Endodermal cell (in vitro differentiated cells): ENCODE measurements around the gene SLC24A4. TPM values are rescaled to one million over a fixed set of nuclear protein-coding genes. Genes with fewer than 3 reads are reported as not detected.

Source experiments
- DNase-seq: peaks from one replicate; pipeline ENCODE4 v3.0.0-alpha.2; 2017
- H3K27ac ChIP-seq: 2 replicates; pipeline ENCODE4 v1.5.1; 2013; ENCODE audit warnings: mild to moderate bottlenecking, low read depth, low read length, moderate library complexity
- H3K27me3 ChIP-seq: 2 replicates; pipeline ENCODE4 v1.6.1; 2013; ENCODE audit warnings: mild to moderate bottlenecking, low read length, moderate library complexity; ENCODE audit not compliant: insufficient read depth, control insufficient read depth, poor library complexity, severe bottlenecking
- H3K36me3 ChIP-seq: 2 replicates; pipeline ENCODE4 v1.7.0; 2013; ENCODE audit warnings: mild to moderate bottlenecking, low read length, moderate library complexity; ENCODE audit not compliant: control insufficient read depth, insufficient read depth
- H3K4me1 ChIP-seq: one replicate; pipeline ENCODE4 v1.7.0; 2013; ENCODE audit warnings: low read length; ENCODE audit not compliant: control insufficient read depth, insufficient read depth
- H3K4me3 ChIP-seq: 2 replicates; pipeline ENCODE4 v1.5.1; 2013; ENCODE audit warnings: mild to moderate bottlenecking, low read length, moderate library complexity
- H3K9ac ChIP-seq: 2 replicates; pipeline ENCODE4 v1.6.1; 2013; ENCODE audit warnings: mild to moderate bottlenecking, low read length, moderate library complexity; ENCODE audit not compliant: poor library complexity, severe bottlenecking; ENCODE audit errors: extremely low read depth
- H3K9me3 ChIP-seq: 2 replicates; pipeline ENCODE4 v1.6.1; 2013; ENCODE audit warnings: mild to moderate bottlenecking, low read length, moderate library complexity; ENCODE audit not compliant: control insufficient read depth
- H3K27ac Mint-ChIP-seq: 2 replicates; pipeline ENCODE4 v1.8.0; 2020; ENCODE audit warnings: mixed read lengths
- H3K27me3 Mint-ChIP-seq: 2 replicates; pipeline ENCODE4 v1.8.0; 2021; ENCODE audit warnings: mild to moderate bottlenecking, mixed read lengths; ENCODE audit not compliant: insufficient read depth
- H3K36me3 Mint-ChIP-seq: 2 replicates; pipeline ENCODE4 v1.8.0; 2020; ENCODE audit warnings: low read depth, mixed read lengths
- H3K4me1 Mint-ChIP-seq: 2 replicates; pipeline ENCODE4 v1.8.0; 2020; ENCODE audit warnings: mixed read lengths
- H3K4me3 Mint-ChIP-seq: 2 replicates; pipeline ENCODE4 v1.8.0; 2020; ENCODE audit warnings: mild to moderate bottlenecking, moderate library complexity, mixed read lengths
- H3K9me3 Mint-ChIP-seq: 2 replicates; pipeline ENCODE4 v1.8.0; 2020; ENCODE audit warnings: mild to moderate bottlenecking, mixed read lengths
- WGBS, 2 experiments: methylation state at CpG; one replicate each; pipeline versions ENCODE4 v1.1.5 to v1.1.7; 2013; ENCODE audit warnings: missing lambda C conversion rate in 2 of 2, mixed read lengths in 1 of 2; ENCODE audit not compliant: insufficient coverage in 1 of 2, insufficient read length in 1 of 2; 5-methylcytosine and 5-hydroxymethylcytosine counted together
- total RNA-seq, 2 donors: library from RNA; stranded (reverse); fragmentation: NEBNext Ultra II Directional in 1 of 2; extraction: Animal tissue kit (Norgen Biotek cat#: 25700) in 1 of 2; gene quantifications; 2 replicates in 1 of 2; 3 replicates in 1 of 2; pipeline ENCODE4 v1.2.1, GENCODE V29; 2021
- TF ChIP-seq, protein P1 (sequence below): fragments of 200-600 bp; sonication (generic); conservative IDR thresholded peaks from 2 replicates; pipeline ENCODE4 v1.5.0; 2021; ENCODE audit warnings: antibody characterized with exemption, mild to moderate bottlenecking

SLC24A4 gene
- total RNA-seq, 2 donors from 2014 or later, result 0.09 to 0.29 TPM

DNA sequence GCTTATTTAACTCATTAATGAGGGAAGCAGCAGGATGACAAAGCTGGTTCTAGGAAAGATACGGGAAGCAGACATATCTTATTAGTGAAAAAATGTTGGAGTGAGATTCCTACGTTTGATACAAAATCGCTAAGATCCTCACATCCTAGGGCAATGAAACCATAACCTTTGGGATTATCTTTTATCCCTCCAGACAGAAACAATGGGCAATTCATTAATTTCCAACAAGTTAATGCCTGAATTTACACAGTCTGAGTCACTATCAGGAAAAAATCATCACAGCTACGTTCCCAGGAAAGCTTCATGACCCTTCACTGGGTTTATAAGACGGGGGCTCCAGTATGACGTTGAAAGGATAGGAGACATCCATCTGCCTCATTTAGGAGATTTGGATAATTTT, 45.0 kb downstream of the SLC24A4 start:
- no peaks in the 10 kb centered on the region for H3K36me3 ChIP-seq
- H3K4me3 ChIP-seq, result no peak overlapping the region
- H3K9ac ChIP-seq, result no peak overlapping the region
- Mint-ChIP-seq H3K9me3 (peaks cover 8% of the 10 kb centered on the region), H3K36me3 (no peaks in the 10 kb centered on the region), H3K27me3 (peaks cover 41% of the 10 kb centered on the region), H3K4me3 (no peak overlapping the region), H3K27ac (no peak overlapping the region), H3K4me1 (no peaks in the 10 kb centered on the region)
- peaks cover 11% of the 10 kb centered on the region for H3K27me3 ChIP-seq
- DNase-seq, result no peak
- H3K27ac ChIP-seq, result no peak overlapping the region
- 89 to 90% methylated on average over 3 to 6 of the region's 6 CpGs for WGBS, 2 experiments
- no peaks in the 10 kb centered on the region for H3K9me3 ChIP-seq
- TF ChIP-seq, protein P1, sequence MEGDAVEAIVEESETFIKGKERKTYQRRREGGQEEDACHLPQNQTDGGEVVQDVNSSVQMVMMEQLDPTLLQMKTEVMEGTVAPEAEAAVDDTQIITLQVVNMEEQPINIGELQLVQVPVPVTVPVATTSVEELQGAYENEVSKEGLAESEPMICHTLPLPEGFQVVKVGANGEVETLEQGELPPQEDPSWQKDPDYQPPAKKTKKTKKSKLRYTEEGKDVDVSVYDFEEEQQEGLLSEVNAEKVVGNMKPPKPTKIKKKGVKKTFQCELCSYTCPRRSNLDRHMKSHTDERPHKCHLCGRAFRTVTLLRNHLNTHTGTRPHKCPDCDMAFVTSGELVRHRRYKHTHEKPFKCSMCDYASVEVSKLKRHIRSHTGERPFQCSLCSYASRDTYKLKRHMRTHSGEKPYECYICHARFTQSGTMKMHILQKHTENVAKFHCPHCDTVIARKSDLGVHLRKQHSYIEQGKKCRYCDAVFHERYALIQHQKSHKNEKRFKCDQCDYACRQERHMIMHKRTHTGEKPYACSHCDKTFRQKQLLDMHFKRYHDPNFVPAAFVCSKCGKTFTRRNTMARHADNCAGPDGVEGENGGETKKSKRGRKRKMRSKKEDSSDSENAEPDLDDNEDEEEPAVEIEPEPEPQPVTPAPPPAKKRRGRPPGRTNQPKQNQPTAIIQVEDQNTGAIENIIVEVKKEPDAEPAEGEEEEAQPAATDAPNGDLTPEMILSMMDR, result no peak
- no peaks in the 10 kb centered on the region for H3K4me1 ChIP-seq

DNA sequence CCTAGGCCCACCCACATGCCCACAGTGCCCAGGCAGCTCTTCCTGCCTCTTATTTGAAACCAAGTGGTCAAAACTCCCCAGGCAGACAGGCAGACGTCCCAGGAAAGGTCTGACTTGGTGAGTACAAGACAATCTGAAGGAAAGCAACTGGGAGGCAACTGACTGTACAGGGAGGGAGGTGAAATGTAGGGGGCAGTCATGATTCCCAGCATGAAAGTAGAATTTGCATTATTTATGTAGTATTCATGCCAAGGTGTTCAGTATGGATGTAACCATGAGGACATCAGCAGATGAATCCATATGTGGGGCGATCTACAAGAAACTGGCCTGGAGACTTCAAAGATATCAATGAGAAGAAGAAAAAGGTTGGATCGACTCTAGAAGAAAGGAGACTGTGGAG, 46.1 kb downstream of the SLC24A4 start:
- WGBS, 2 experiments, result 90 to 95% methylated on average over 2 to 3 of the region's 3 CpGs
- H3K36me3 ChIP-seq, result no peaks in the 10 kb centered on the region
- H3K4me3 ChIP-seq, result no peak overlapping the region
- no peak overlapping the region for H3K9ac ChIP-seq
- H3K4me1 Mint-ChIP-seq, result no peaks in the 10 kb centered on the region
- H3K9me3 Mint-ChIP-seq, result peaks cover 8% of the 10 kb centered on the region
- H3K4me3 Mint-ChIP-seq, result no peak overlapping the region
- peaks cover 8% of the 10 kb centered on the region for H3K27me3 ChIP-seq
- TF ChIP-seq, protein P1, result no peak
- no peaks in the 10 kb centered on the region for H3K36me3 Mint-ChIP-seq
- H3K27me3 Mint-ChIP-seq, result peaks cover 30% of the 10 kb centered on the region
- H3K9me3 ChIP-seq, result no peaks in the 10 kb centered on the region
- no peak overlapping the region for H3K27ac ChIP-seq
- H3K4me1 ChIP-seq, result no peaks in the 10 kb centered on the region
- no peak for DNase-seq
- H3K27ac Mint-ChIP-seq, result no peak overlapping the region

DNA sequence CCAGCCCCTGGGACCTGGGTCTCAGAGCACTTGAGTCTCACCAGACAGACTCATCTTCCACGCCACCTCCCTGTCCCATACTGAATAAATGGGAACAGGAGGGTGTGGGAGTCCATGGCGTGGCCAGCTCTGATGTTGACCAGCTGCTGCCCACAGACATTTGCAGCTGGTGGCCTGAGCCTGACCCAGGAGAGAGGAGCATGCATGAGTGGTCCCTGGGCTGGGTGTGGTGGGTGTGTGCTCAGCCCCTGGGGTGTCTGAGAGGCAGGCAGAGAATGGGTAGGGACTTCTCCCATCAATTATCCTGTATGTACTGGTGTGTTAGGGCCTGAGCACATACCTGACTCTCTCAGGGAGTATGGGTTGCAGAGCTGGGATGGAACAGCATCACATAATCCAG, 49.3 kb downstream of the SLC24A4 start:
- TF ChIP-seq, protein P1, result no peak
- Mint-ChIP-seq H3K36me3 (no peaks in the 10 kb centered on the region), H3K4me1 (no peaks in the 10 kb centered on the region), H3K27ac (no peak overlapping the region), H3K9me3 (peaks cover 8% of the 10 kb centered on the region), H3K27me3 (peaks cover 16% of the 10 kb centered on the region), H3K4me3 (no peak overlapping the region)
- Histone ChIP-seq H3K9ac (no peak overlapping the region), H3K9me3 (no peaks in the 10 kb centered on the region), H3K27me3 (no peaks in the 10 kb centered on the region), H3K27ac (no peak overlapping the region), H3K4me1 (no peaks in the 10 kb centered on the region), H3K4me3 (no peak overlapping the region), H3K36me3 (no peaks in the 10 kb centered on the region)
- 83% methylated on average over 2 of the region's 2 CpGs; no CpG with 5 or more reads in 1 of the 2 experiments for WGBS, 2 experiments
- no peak for DNase-seq
